Measurements from ENCODE around the gene DIPK2A.

Gene DIPK2A

DNA sequence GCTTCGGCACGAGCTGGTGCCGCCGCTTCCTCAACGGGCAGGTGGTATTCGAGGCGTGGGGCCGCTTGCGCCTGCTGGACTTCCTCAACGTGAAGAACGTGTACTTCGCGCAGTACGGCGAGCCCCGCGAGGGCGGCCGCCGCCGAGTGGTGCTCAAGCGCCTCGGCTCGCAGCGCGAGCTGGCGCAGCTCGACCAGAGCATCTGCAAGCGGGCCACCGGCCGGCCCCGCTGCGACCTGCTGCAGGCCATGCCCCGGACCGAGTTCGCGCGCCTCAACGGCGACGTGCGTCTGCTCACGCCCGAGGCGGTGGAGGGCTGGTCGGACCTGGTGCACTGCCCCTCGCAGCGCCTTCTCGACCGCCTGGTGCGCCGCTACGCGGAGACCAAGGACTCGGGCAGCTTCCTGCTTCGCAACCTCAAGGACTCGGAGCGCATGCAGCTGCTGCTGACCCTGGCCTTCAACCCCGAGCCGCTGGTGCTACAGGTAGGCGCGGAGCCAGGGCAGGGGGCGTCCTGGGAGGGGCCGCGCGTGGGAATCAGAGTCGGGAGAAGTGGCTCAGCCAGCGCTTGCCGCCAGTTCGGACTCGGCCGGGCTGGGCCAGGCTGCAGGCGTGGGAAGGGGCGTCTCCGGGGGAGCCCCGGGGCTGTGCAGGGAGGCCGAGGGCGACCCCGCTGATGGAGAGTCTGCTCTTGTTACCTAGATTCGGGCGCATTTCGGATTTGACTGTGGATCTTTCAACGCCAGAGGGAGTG is 1.1 kb downstream of the DIPK2A start (continued):
- TF ChIP-seq ZSCAN4 (tag by site-specific recombination; IDR thresholded peaks at IDR 0.05) (no peak), PRDM4 (tag by site-specific recombination; IDR thresholded peaks at IDR 0.05) (no peak), ZEB2 (tag by site-specific recombination; IDR thresholded peaks at IDR 0.05) (no peak), KLF8 (tag by site-specific recombination; IDR thresholded peaks at IDR 0.05) (no peak), TCF7L2 (IDR thresholded peaks at IDR 0.05; ENCODE audit: borderline replicate concordance, low read depth, low read length) (no peak), ZNF776 (tag by site-specific recombination; IDR thresholded peaks at IDR 0.05; ENCODE audit: borderline replicate concordance) (no peak), WT1 (tag by site-specific recombination; IDR thresholded peaks at IDR 0.05) (no peak), PATZ1 (tag by site-specific recombination; IDR thresholded peaks at IDR 0.05) (peak; percentile 35; the same call in 1 of the 2 replicates), ZIC2 (tag by site-specific recombination; IDR thresholded peaks at IDR 0.05) (peak; percentile 38), ZNF571 (tag by site-specific recombination; IDR thresholded peaks at IDR 0.05) (no peak), ZBTB7A (tag by site-specific recombination; IDR thresholded peaks at IDR 0.05; ENCODE audit: low read depth) (no peak), ZNF549 (tag by site-specific recombination; IDR thresholded peaks at IDR 0.05) (no peak), ZFHX2 (tag by site-specific recombination; conservative IDR thresholded peaks at IDR 0.05) (peak; percentile 68), ZNF843 (tag by site-specific recombination; IDR thresholded peaks at IDR 0.05) (no peak), ZNF791 (tag by site-specific recombination; IDR thresholded peaks at IDR 0.05) (no peak), ZNF629 (tag by site-specific recombination; IDR thresholded peaks at IDR 0.05) (no peak), ZNF580 (tag by site-specific recombination; IDR thresholded peaks at IDR 0.05) (no peak), ZNF555 (tag by site-specific recombination; conservative IDR thresholded peaks at IDR 0.05) (no peak), ZNF169 (tag by site-specific recombination; IDR thresholded peaks at IDR 0.05) (no peak), FEZF1 (tag by site-specific recombination; IDR thresholded peaks at IDR 0.05) (no peak), ZNF18 (tag by site-specific recombination; IDR thresholded peaks at IDR 0.05) (no peak), HOXD13 (CRISPR knock-in tag; IDR thresholded peaks at IDR 0.05; ENCODE audit: borderline replicate concordance) (no peak), ZNF10 (tag by site-specific recombination; IDR thresholded peaks at IDR 0.05) (no peak), GLI4 (tag by site-specific recombination; IDR thresholded peaks at IDR 0.05) (no peak), GLIS2 (tag by site-specific recombination; IDR thresholded peaks at IDR 0.05) (peak; percentile 80), ZNF624 (tag by site-specific recombination; IDR thresholded peaks at IDR 0.05) (no peak), SP2 (tag by site-specific recombination; IDR thresholded peaks at IDR 0.05) (peak; percentile 48), KLF16 (tag by site-specific recombination; IDR thresholded peaks at IDR 0.05) (peak; percentile 53), ZNF302 (tag by site-specific recombination; IDR thresholded peaks at IDR 0.05; ENCODE audit: low read depth) (no peak), ZBTB1 (tag by site-specific recombination; IDR thresholded peaks at IDR 0.05) (no peak), EGR2 (tag by site-specific recombination; IDR thresholded peaks at IDR 0.05; ENCODE audit: low read depth) (peak; percentile 65), ZNF76 (tag by site-specific recombination; IDR thresholded peaks at IDR 0.05; ENCODE audit: borderline replicate concordance, low read depth) (no peak), TRIM28 (IDR thresholded peaks at IDR 0.05; ENCODE audit: borderline replicate concordance, low read length) (no peak)
- TF ChIP-seq, protein P1, sequence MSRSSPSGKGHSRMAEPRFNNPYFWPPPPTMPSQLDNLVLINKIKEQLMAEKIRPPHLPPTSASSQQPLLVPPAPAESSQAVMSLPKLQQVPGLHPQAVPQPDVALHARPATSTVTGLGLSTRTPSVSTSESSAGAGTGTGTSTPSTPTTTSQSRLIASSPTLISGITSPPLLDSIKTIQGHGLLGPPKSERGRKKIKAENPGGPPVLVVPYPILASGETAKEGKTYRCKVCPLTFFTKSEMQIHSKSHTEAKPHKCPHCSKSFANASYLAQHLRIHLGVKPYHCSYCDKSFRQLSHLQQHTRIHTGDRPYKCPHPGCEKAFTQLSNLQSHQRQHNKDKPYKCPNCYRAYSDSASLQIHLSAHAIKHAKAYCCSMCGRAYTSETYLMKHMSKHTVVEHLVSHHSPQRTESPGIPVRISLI (tag by site-specific recombination; IDR thresholded peaks at IDR 0.05), result no peak
